OCI-LY7 (cell line): ENCODE measurements around the gene SLC9A9.

ENCODE experiments used
- CTCF ChIP-seq: fragments of 200-600 bp; sonication (generic); conservative IDR thresholded peaks from 2 replicates; pipeline ENCODE4 v1.5.1; 2014; ENCODE audit warnings: mild to moderate bottlenecking, antibody characterized with exemption, low read length, moderate library complexity, mixed read lengths
- EZH2phosphoT487 ChIP-seq: fragments of 200-600 bp; sonication (generic); IDR thresholded peaks from 2 replicates; pipeline ENCODE4 v1.6.1; 2018; ENCODE audit warnings: low read depth, borderline replicate concordance, mild to moderate bottlenecking, mixed run types, antibody characterized with exemption, low read length, moderate library complexity, mixed read lengths

- no peak for TF ChIP-seq CTCF
- no peak for TF ChIP-seq EZH2phosphoT487
These were observed 363.3 kb downstream of the SLC9A9 start for GRCh38 chr3:143484846-143485512.
